H9 (cell line): Measurements from ENCODE around the gene ERN1. TPM values are rescaled to one million over a fixed set of nuclear protein-coding genes. Genes with fewer than 3 reads are reported as not detected.

Experiments used
- DNase-seq: peaks from one replicate; pipeline ENCODE4 v3.0.0-alpha.2; 2017
- H2AFZ ChIP-seq: one replicate; pipeline ENCODE4 v1.6.1; 2013; ENCODE audit warnings: mild to moderate bottlenecking, low read length, control low read depth, moderate library complexity
- H2AK5ac ChIP-seq: 2 replicates; pipeline ENCODE4 v1.6.1; 2013; ENCODE audit warnings: low read length, control low read depth, mixed read lengths; ENCODE audit not compliant: insufficient read length
- H2BK120ac ChIP-seq: one replicate; pipeline ENCODE4 v1.6.1; 2013; ENCODE audit warnings: low read depth, mild to moderate bottlenecking, low read length, control low read depth, inconsistent platforms; ENCODE audit not compliant: poor library complexity, severe bottlenecking
- H2BK12ac ChIP-seq: 2 replicates; pipeline ENCODE4 v1.6.1; 2013; ENCODE audit warnings: low read length, control low read depth, mixed read lengths, low read depth; ENCODE audit not compliant: insufficient read length
- H2BK15ac ChIP-seq: 2 replicates; pipeline ENCODE4 v1.6.1; 2013; ENCODE audit warnings: low read depth, low read length, control low read depth
- H2BK20ac ChIP-seq: one replicate; pipeline ENCODE4 v1.6.1; 2013; ENCODE audit warnings: low read depth, mild to moderate bottlenecking, low read length, control low read depth, inconsistent platforms; ENCODE audit not compliant: poor library complexity, severe bottlenecking
- H2BK5ac ChIP-seq: 2 replicates; pipeline ENCODE4 v1.6.1; 2013; ENCODE audit warnings: low read length, control low read depth, mixed read lengths; ENCODE audit not compliant: insufficient read length
- H3K14ac ChIP-seq: 2 replicates; pipeline ENCODE4 v1.6.1; 2013; ENCODE audit warnings: low read length, control low read depth; ENCODE audit not compliant: insufficient read depth
- H3K18ac ChIP-seq: 2 replicates; pipeline ENCODE4 v1.6.1; 2013; ENCODE audit warnings: low read depth, mild to moderate bottlenecking, mixed read lengths, low read length, control low read depth; ENCODE audit not compliant: insufficient read length
- H3K23ac ChIP-seq: 2 replicates; pipeline ENCODE4 v1.6.1; 2013; ENCODE audit warnings: low read length, control low read depth, mixed read lengths, low read depth; ENCODE audit not compliant: insufficient read length
- H3K23me2 ChIP-seq: 2 replicates; pipeline ENCODE4 v1.6.1; 2013; ENCODE audit warnings: low read depth, mild to moderate bottlenecking, mixed read lengths, low read length, control low read depth; ENCODE audit not compliant: insufficient read length, poor library complexity, severe bottlenecking
- H3K27ac ChIP-seq: 2 replicates; pipeline ENCODE4 v1.5.1; 2013; ENCODE audit warnings: low read length, control low read depth, mixed read lengths, low read depth; ENCODE audit not compliant: insufficient read length
- H3K27me3 ChIP-seq: 2 replicates; pipeline ENCODE4 v1.6.1; 2013; ENCODE audit warnings: low read length, control low read depth, inconsistent platforms; ENCODE audit not compliant: insufficient read depth
- H3K4ac ChIP-seq: 2 replicates; pipeline ENCODE4 v1.6.1; 2013; ENCODE audit warnings: low read depth, mild to moderate bottlenecking, control low read depth, inconsistent platforms, low read length, moderate library complexity
- H3K4me1 ChIP-seq: 2 replicates; pipeline ENCODE4 v1.6.1; 2013; ENCODE audit warnings: low read length, control low read depth, inconsistent platforms; ENCODE audit not compliant: insufficient read depth
- H3K4me2 ChIP-seq: 2 replicates; pipeline ENCODE4 v1.6.1; 2013; ENCODE audit warnings: low read length, control low read depth, mixed read lengths; ENCODE audit not compliant: insufficient read length, insufficient read depth
- H3K56ac ChIP-seq: 2 replicates; pipeline ENCODE4 v1.6.1; 2013; ENCODE audit warnings: low read depth, mild to moderate bottlenecking, mixed read lengths, low read length, control low read depth; ENCODE audit not compliant: insufficient read length
- H3K79me1 ChIP-seq: 2 replicates; pipeline ENCODE4 v1.6.1; 2013; ENCODE audit warnings: low read depth, mild to moderate bottlenecking, moderate library complexity, low read length, control low read depth, inconsistent platforms; ENCODE audit not compliant: insufficient read depth, poor library complexity, severe bottlenecking
- H3K79me2 ChIP-seq: 2 replicates; pipeline ENCODE4 v1.6.1; 2013; ENCODE audit warnings: low read length, control low read depth, inconsistent platforms; ENCODE audit not compliant: insufficient read depth
- H3K9ac ChIP-seq: 2 replicates; pipeline ENCODE4 v1.6.1; 2013; ENCODE audit warnings: low read length, control low read depth, mixed read lengths; ENCODE audit not compliant: insufficient read length; ENCODE audit errors: extremely low read depth
- H3K9me3 ChIP-seq: one replicate; pipeline ENCODE4 v1.6.1; 2013; ENCODE audit warnings: low read depth, low read length, inconsistent platforms; ENCODE audit not compliant: control insufficient read depth
- H3T11ph ChIP-seq: one replicate; pipeline ENCODE4 v1.6.1; 2013; ENCODE audit warnings: mild to moderate bottlenecking, low read length, control low read depth, inconsistent platforms
- H4K20me1 ChIP-seq: one replicate; pipeline ENCODE4 v1.6.1; 2013; ENCODE audit not compliant: control insufficient read depth, insufficient read length, insufficient read depth
- H4K5ac ChIP-seq: 2 replicates; pipeline ENCODE4 v1.6.1; 2013; ENCODE audit warnings: low read depth, mild to moderate bottlenecking, mixed read lengths, low read length, control low read depth; ENCODE audit not compliant: insufficient read length
- H4K8ac ChIP-seq: replicated peaks from 2 replicates; pipeline ENCODE4 v1.6.1; 2013; ENCODE audit warnings: low read length, control low read depth, mixed read lengths, low read depth; ENCODE audit not compliant: insufficient read length
- H4K91ac ChIP-seq: 2 replicates; pipeline ENCODE4 v1.6.1; 2013; ENCODE audit warnings: low read depth, mild to moderate bottlenecking, moderate library complexity, mixed read lengths, low read length, control low read depth; ENCODE audit not compliant: insufficient read length
- H3K27ac Mint-ChIP-seq, 3 experiments: 2 replicates in 2 of 3; 3 replicates in 1 of 3; pipeline ENCODE4 v1.8.0; 2020 to 2021; ENCODE audit warnings: mixed read lengths in 3 of 3, mild to moderate bottlenecking in 1 of 3, moderate library complexity in 1 of 3
- H3K27me3 Mint-ChIP-seq: 2 replicates; pipeline ENCODE4 v1.8.0; 2021; ENCODE audit warnings: low read depth, mild to moderate bottlenecking, moderate library complexity, mixed read lengths
- H3K36me3 Mint-ChIP-seq, 3 experiments: 2 replicates in 2 of 3; 3 replicates in 1 of 3; pipeline ENCODE4 v1.8.0; 2020 to 2021; ENCODE audit warnings: low read depth in 3 of 3, mixed read lengths in 3 of 3; ENCODE audit not compliant: insufficient read depth in 1 of 3
- H3K4me1 Mint-ChIP-seq, 2 experiments: 2 replicates each; pipeline ENCODE4 v1.8.0; 2020; ENCODE audit warnings: mixed read lengths in 2 of 2
- H3K4me3 Mint-ChIP-seq, 2 experiments: 2 replicates in 1 of 2; 3 replicates in 1 of 2; pipeline ENCODE4 v1.8.0; 2020 to 2021; ENCODE audit warnings: mild to moderate bottlenecking in 2 of 2, mixed read lengths in 2 of 2, moderate library complexity in 1 of 2
- H3K9me3 Mint-ChIP-seq, 2 experiments: 2 replicates in 1 of 2; 3 replicates in 1 of 2; pipeline ENCODE4 v1.8.0; 2020; ENCODE audit warnings: mild to moderate bottlenecking in 2 of 2, mixed read lengths in 2 of 2, moderate library complexity in 1 of 2
- WGBS: extraction: QIAGEN DNeasy Blood & Tissue Kit; methylation state at CpG from one replicate; pipeline ENCODE4 v1.1.7; 2013; ENCODE audit warnings: missing lambda C conversion rate, low lambda C conversion rate, mixed read lengths; ENCODE audit not compliant: insufficient read length; ENCODE audit errors: extremely low coverage; 5-methylcytosine and 5-hydroxymethylcytosine counted together
- total RNA-seq: library from RNA; stranded (reverse); gene quantifications from 2 replicates; pipeline ENCODE4 v1.2.1, GENCODE V29; 2021
- TF ChIP-seq, protein P1 (sequence below): fragments of 200-600 bp; sonication (generic); conservative IDR thresholded peaks from 3 replicates; pipeline ENCODE4 v1.8.0; 2021; ENCODE audit warnings: antibody characterized with exemption, mild to moderate bottlenecking

ERN1 gene
- total RNA-seq, 1 experiment from 2014 or later: 5.0 TPM

DNA sequence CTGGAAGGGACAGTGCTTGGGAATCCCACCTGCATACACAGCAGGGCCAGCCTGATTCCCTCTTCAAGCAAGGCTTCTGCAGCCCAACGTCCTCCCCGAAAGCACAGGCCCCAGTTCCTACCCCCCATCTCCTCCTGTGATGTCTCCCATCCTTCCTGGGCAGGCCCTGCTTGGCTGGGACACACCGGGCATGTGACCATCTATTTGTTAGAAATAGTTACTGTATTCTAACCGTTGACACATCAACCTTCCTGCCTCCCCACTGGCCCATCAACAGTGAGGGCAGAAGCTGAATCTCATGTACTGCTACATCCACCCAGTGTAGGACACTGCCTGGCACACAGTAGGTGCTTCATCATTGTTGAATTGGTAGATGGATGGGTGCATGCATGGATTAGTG is 121.1 kb downstream of the ERN1 start:
- Histone ChIP-seq H4K8ac (no peak overlapping the region), H3K14ac (no peak overlapping the region), H2BK120ac (no peak overlapping the region), H3K9me3 (no peaks in the 10 kb centered on the region), H3K23ac (no peak overlapping the region), H3K4me2 (no peak overlapping the region), H3K79me2 (no peaks in the 10 kb centered on the region), H4K5ac (no peak overlapping the region), H3K56ac (no peak overlapping the region), H3K4ac (no peak overlapping the region), H3K27ac (no peak overlapping the region), H3K9ac (no peak overlapping the region), H2BK20ac (no peak overlapping the region), H3K27me3 (no peaks in the 10 kb centered on the region), H2BK15ac (no peak overlapping the region), H3T11ph (no peak overlapping the region), H2AFZ (no peak overlapping the region), H4K91ac (no peak overlapping the region), H2AK5ac (no peak overlapping the region), H2BK12ac (no peak overlapping the region), H2BK5ac (no peak overlapping the region), H3K18ac (no peak overlapping the region), H4K20me1 (no peaks in the 10 kb centered on the region), H3K23me2 (no peaks in the 10 kb centered on the region), H3K4me1 (peaks cover 3% of the 10 kb centered on the region; the same call in 1 of the 2 replicates), H3K79me1 (no peaks in the 10 kb centered on the region)
- H3K27me3 Mint-ChIP-seq: peaks cover 7% of the 10 kb centered on the region
- no peak overlapping the region for H3K27ac Mint-ChIP-seq
- TF ChIP-seq, protein P1, sequence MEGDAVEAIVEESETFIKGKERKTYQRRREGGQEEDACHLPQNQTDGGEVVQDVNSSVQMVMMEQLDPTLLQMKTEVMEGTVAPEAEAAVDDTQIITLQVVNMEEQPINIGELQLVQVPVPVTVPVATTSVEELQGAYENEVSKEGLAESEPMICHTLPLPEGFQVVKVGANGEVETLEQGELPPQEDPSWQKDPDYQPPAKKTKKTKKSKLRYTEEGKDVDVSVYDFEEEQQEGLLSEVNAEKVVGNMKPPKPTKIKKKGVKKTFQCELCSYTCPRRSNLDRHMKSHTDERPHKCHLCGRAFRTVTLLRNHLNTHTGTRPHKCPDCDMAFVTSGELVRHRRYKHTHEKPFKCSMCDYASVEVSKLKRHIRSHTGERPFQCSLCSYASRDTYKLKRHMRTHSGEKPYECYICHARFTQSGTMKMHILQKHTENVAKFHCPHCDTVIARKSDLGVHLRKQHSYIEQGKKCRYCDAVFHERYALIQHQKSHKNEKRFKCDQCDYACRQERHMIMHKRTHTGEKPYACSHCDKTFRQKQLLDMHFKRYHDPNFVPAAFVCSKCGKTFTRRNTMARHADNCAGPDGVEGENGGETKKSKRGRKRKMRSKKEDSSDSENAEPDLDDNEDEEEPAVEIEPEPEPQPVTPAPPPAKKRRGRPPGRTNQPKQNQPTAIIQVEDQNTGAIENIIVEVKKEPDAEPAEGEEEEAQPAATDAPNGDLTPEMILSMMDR: no peak
- no peak for DNase-seq
- no peaks in the 10 kb centered on the region for H3K9me3 Mint-ChIP-seq
- H3K4me3 Mint-ChIP-seq: no peak overlapping the region
- WGBS: no CpG with 5 or more reads among the region's 4 CpGs
- peaks cover 14 to 24% of the 10 kb centered on the region in 2 experiments for H3K4me1 Mint-ChIP-seq
- H3K36me3 Mint-ChIP-seq: no peaks in the 10 kb centered on the region
